Trophoblast cell (in vitro differentiated cells and primary cell): ENCODE results near the gene TMX4.

Source experiments
- DNase-seq, 2 donors: peaks; one replicate each; pipeline ENCODE4 v3.0.0-alpha.2; 2016
- H2AFZ ChIP-seq: 2 replicates; pipeline ENCODE4 v1.6.1; 2013; ENCODE audit warnings: low read length, moderate library complexity, mild to moderate bottlenecking; ENCODE audit not compliant: insufficient read depth, poor library complexity
- H2AK5ac ChIP-seq: 2 replicates; pipeline ENCODE4 v1.6.1; 2013; ENCODE audit warnings: mild to moderate bottlenecking, low read length
- H2BK120ac ChIP-seq: 2 replicates; pipeline ENCODE4 v1.6.1; 2013; ENCODE audit warnings: low read length, mild to moderate bottlenecking, moderate library complexity; ENCODE audit not compliant: insufficient read depth, poor library complexity
- H2BK12ac ChIP-seq: 2 replicates; pipeline ENCODE4 v1.6.1; 2013; ENCODE audit warnings: mild to moderate bottlenecking, low read length, moderate library complexity
- H2BK5ac ChIP-seq: 2 replicates; pipeline ENCODE4 v1.6.1; 2013; ENCODE audit warnings: low read length, low read depth, moderate library complexity, mild to moderate bottlenecking; ENCODE audit not compliant: poor library complexity
- H3K14ac ChIP-seq: 2 replicates; pipeline ENCODE4 v1.6.1; 2013; ENCODE audit warnings: mild to moderate bottlenecking, low read length
- H3K18ac ChIP-seq: 2 replicates; pipeline ENCODE4 v1.6.1; 2013; ENCODE audit warnings: mild to moderate bottlenecking, low read length
- H3K23ac ChIP-seq: 2 replicates; pipeline ENCODE4 v1.6.1; 2013; ENCODE audit warnings: low read length
- H3K27ac ChIP-seq: 2 replicates; pipeline ENCODE4 v1.5.1; 2013; ENCODE audit warnings: low read depth, mild to moderate bottlenecking, inconsistent platforms, low read length, moderate library complexity
- H3K27me3 ChIP-seq: 2 replicates; pipeline ENCODE4 v1.6.1; 2013; ENCODE audit warnings: inconsistent platforms, mild to moderate bottlenecking, low read length, moderate library complexity; ENCODE audit not compliant: insufficient read depth
- H3K36me3 ChIP-seq, 2 experiments: 1 replicate in 1 of 2; 2 replicates in 1 of 2; pipeline ENCODE4 v1.6.1; 2013; ENCODE audit warnings: low read length in 2 of 2, mild to moderate bottlenecking in 2 of 2, moderate library complexity in 1 of 2; ENCODE audit not compliant: insufficient read depth in 2 of 2, control insufficient read depth in 1 of 2
- H3K4ac ChIP-seq: 2 replicates; pipeline ENCODE4 v1.6.1; 2013; ENCODE audit warnings: low read depth, mild to moderate bottlenecking, low read length, moderate library complexity
- H3K4me1 ChIP-seq, 2 experiments: 1 replicate in 1 of 2; 2 replicates in 1 of 2; pipeline ENCODE4 v1.6.1; 2013; ENCODE audit warnings: low read length in 2 of 2, mild to moderate bottlenecking in 2 of 2, moderate library complexity in 1 of 2; ENCODE audit not compliant: insufficient read depth in 2 of 2, control insufficient read depth in 1 of 2
- H3K4me2 ChIP-seq: 2 replicates; pipeline ENCODE4 v1.6.1; 2013; ENCODE audit warnings: inconsistent platforms, mild to moderate bottlenecking, low read length, moderate library complexity
- H3K4me3 ChIP-seq: 2 replicates; pipeline ENCODE4 v1.5.1; 2013; ENCODE audit warnings: mild to moderate bottlenecking, low read depth, low read length, inconsistent platforms
- H3K79me1 ChIP-seq: one replicate; pipeline ENCODE4 v1.6.1; 2013; ENCODE audit warnings: low read length
- H3K79me2 ChIP-seq: 2 replicates; pipeline ENCODE4 v1.6.1; 2013; ENCODE audit warnings: low read length, mild to moderate bottlenecking; ENCODE audit not compliant: control insufficient read depth, insufficient read depth, poor library complexity
- H3K9ac ChIP-seq: 2 replicates; pipeline ENCODE4 v1.6.1; 2013; ENCODE audit warnings: mild to moderate bottlenecking, low read length
- H3K9me3 ChIP-seq: 2 replicates; pipeline ENCODE4 v1.6.1; 2013; ENCODE audit warnings: low read depth, mild to moderate bottlenecking, control low read depth, inconsistent platforms, low read length; ENCODE audit not compliant: insufficient read depth
- H4K12ac ChIP-seq: 2 replicates; pipeline ENCODE4 v1.6.1; 2013; ENCODE audit warnings: low read depth, mild to moderate bottlenecking, low read length, moderate library complexity
- H4K8ac ChIP-seq: 2 replicates; pipeline ENCODE4 v1.6.1; 2013; ENCODE audit warnings: low read depth, mild to moderate bottlenecking, low read length, moderate library complexity
- H4K91ac ChIP-seq: one replicate; pipeline ENCODE4 v1.6.1; 2013; ENCODE audit warnings: low read depth, mild to moderate bottlenecking, low read length, moderate library complexity
- WGBS: extraction: QIAGEN DNeasy Blood & Tissue Kit; methylation state at CpG from one replicate; pipeline ENCODE4 v1.1.7; 2013; ENCODE audit warnings: missing lambda C conversion rate; ENCODE audit not compliant: insufficient read length, insufficient coverage; ENCODE audit errors: extremely low coverage; 5-methylcytosine and 5-hydroxymethylcytosine counted together

TMX4 gene

GRCh38 chr20:7990385-7990784 lies 29.2 kb downstream of the TMX4 start:
- Histone ChIP-seq H3K79me2 (no peaks in the 10 kb centered on the region), H3K27me3 (no peaks in the 10 kb centered on the region), H2AK5ac (no peak overlapping the region), H3K18ac (no peak overlapping the region), H4K91ac (no peak overlapping the region), H3K9me3 (no peaks in the 10 kb centered on the region), H4K12ac (no peak overlapping the region), H4K8ac (no peak overlapping the region), H3K4me1 (no peaks in the 10 kb centered on the region), H3K36me3 (no peaks in the 10 kb centered on the region), H3K79me1 (no peaks in the 10 kb centered on the region), H3K14ac (no peak overlapping the region), H3K4me2 (no peak overlapping the region), H3K27ac (no peak overlapping the region), H3K23ac (no peak overlapping the region), H3K4ac (no peak overlapping the region), H3K9ac (no peak overlapping the region), H2AFZ (no peak overlapping the region), H2BK12ac (no peak overlapping the region), H2BK5ac (no peak overlapping the region), H2BK120ac (no peak overlapping the region), H3K4me3 (no peak overlapping the region)
- no peak for DNase-seq

GRCh38 chr20:7989379-7989778 lies 30.2 kb downstream of the TMX4 start:
- Histone ChIP-seq H3K4me1 (no peaks in the 10 kb centered on the region), H3K9me3 (no peaks in the 10 kb centered on the region), H4K91ac (no peak overlapping the region), H3K79me1 (no peaks in the 10 kb centered on the region), H3K36me3 (no peaks in the 10 kb centered on the region), H2BK120ac (no peak overlapping the region), H3K9ac (no peak overlapping the region), H3K79me2 (no peaks in the 10 kb centered on the region), H3K27me3 (no peaks in the 10 kb centered on the region), H4K12ac (no peak overlapping the region), H2BK12ac (no peak overlapping the region), H4K8ac (no peak overlapping the region), H3K27ac (no peak overlapping the region), H3K4me3 (no peak overlapping the region), H2BK5ac (no peak overlapping the region), H3K14ac (no peak overlapping the region), H3K4ac (no peak overlapping the region), H2AFZ (no peak overlapping the region), H3K23ac (no peak overlapping the region), H3K18ac (no peak overlapping the region), H3K4me2 (no peak overlapping the region), H2AK5ac (no peak overlapping the region)
- DNase-seq: peak in 1 of 2 donors; percentile 10
- WGBS: no CpG with 5 or more reads among the region's 1 CpG

- Histone ChIP-seq H3K36me3 (peaks cover 2% of the 10 kb centered on the region in 2 experiments), H3K4ac (no peak overlapping the region), H3K4me3 (no peak overlapping the region), H2AK5ac (no peak overlapping the region), H3K4me2 (no peak overlapping the region), H2BK12ac (no peak overlapping the region), H3K14ac (no peak overlapping the region), H3K79me2 (no peaks in the 10 kb centered on the region), H4K12ac (no peak overlapping the region), H3K27ac (no peak overlapping the region), H2BK5ac (no peak overlapping the region), H3K4me1 (no peaks in the 10 kb centered on the region), H2BK120ac (no peak overlapping the region), H4K8ac (no peak overlapping the region), H3K23ac (no peak overlapping the region), H4K91ac (no peak overlapping the region), H3K9me3 (no peaks in the 10 kb centered on the region), H3K9ac (no peak overlapping the region), H2AFZ (no peak overlapping the region), H3K27me3 (no peaks in the 10 kb centered on the region), H3K79me1 (no peaks in the 10 kb centered on the region), H3K18ac (no peak overlapping the region)
- WGBS: no CpG with 5 or more reads among the region's 4 CpGs
- no peak for DNase-seq
These were observed 33.6 kb downstream of the TMX4 start for GRCh38 chr20:7985916-7986315.

- H2BK12ac ChIP-seq: no peak overlapping the region
- no peak for DNase-seq
- H3K27me3 ChIP-seq: no peaks in the 10 kb centered on the region
- H3K18ac ChIP-seq: no peak overlapping the region
- no peak overlapping the region for H4K12ac ChIP-seq
- peaks cover 3 to 4% of the 10 kb centered on the region in 2 experiments for H3K36me3 ChIP-seq
- no peak overlapping the region for H3K27ac ChIP-seq
- H3K4me2 ChIP-seq: no peak overlapping the region
- H4K8ac ChIP-seq: no peak overlapping the region
- no peaks in the 10 kb centered on the region for H3K79me2 ChIP-seq
- H2BK5ac ChIP-seq: no peak overlapping the region
- WGBS: no CpG with 5 or more reads among the region's 2 CpGs
- no peak overlapping the region for H2AK5ac ChIP-seq
- H3K14ac ChIP-seq: no peak overlapping the region
- H3K4me1 ChIP-seq: no peaks in the 10 kb centered on the region
- H4K91ac ChIP-seq: no peak overlapping the region
- no peak overlapping the region for H2BK120ac ChIP-seq
- H3K79me1 ChIP-seq: no peaks in the 10 kb centered on the region
- H3K4ac ChIP-seq: no peak overlapping the region
- H3K4me3 ChIP-seq: no peak overlapping the region
- no peak overlapping the region for H3K23ac ChIP-seq
- peaks cover 2% of the 10 kb centered on the region for H3K9me3 ChIP-seq
- H2AFZ ChIP-seq: no peak overlapping the region
- no peak overlapping the region for H3K9ac ChIP-seq
These were observed 35.4 kb downstream of the TMX4 start for GRCh38 chr20:7984192-7984591.

- Histone ChIP-seq H3K79me2 (no peaks in the 10 kb centered on the region), H3K4me3 (no peak overlapping the region), H3K27me3 (no peaks in the 10 kb centered on the region), H4K12ac (no peak overlapping the region), H2AFZ (no peak overlapping the region), H3K9ac (no peak overlapping the region), H3K27ac (no peak overlapping the region), H3K79me1 (no peaks in the 10 kb centered on the region), H4K8ac (no peak overlapping the region), H3K36me3 (peaks cover 3 to 4% of the 10 kb centered on the region in 2 experiments), H3K4me1 (no peaks in the 10 kb centered on the region), H3K4me2 (no peak overlapping the region), H3K23ac (no peak overlapping the region), H2BK5ac (no peak overlapping the region), H3K9me3 (peaks cover 2% of the 10 kb centered on the region), H3K18ac (no peak overlapping the region), H2BK120ac (no peak overlapping the region), H2BK12ac (no peak overlapping the region), H3K4ac (no peak overlapping the region), H2AK5ac (no peak overlapping the region), H4K91ac (no peak overlapping the region), H3K14ac (no peak overlapping the region)
- no peak for DNase-seq
These were observed 38.2 kb downstream of the TMX4 start for GRCh38 chr20:7981374-7981773.
